NCI-H510A treated with DMSO at 0.1 percent for 48 hours (cell line): Measurements from ENCODE around the gene ARID1B.
"Not testable (repeated sequence)": the region's sequence is repeated elsewhere in the genome, so short reads cannot be mapped to it uniquely, and the experiment has no call there.

ENCODE experiments used
- DNase-seq: peaks from one replicate; lab custom pipeline; 2025; lab: John Stamatoyannopoulos, UW

ARID1B gene

DNA sequence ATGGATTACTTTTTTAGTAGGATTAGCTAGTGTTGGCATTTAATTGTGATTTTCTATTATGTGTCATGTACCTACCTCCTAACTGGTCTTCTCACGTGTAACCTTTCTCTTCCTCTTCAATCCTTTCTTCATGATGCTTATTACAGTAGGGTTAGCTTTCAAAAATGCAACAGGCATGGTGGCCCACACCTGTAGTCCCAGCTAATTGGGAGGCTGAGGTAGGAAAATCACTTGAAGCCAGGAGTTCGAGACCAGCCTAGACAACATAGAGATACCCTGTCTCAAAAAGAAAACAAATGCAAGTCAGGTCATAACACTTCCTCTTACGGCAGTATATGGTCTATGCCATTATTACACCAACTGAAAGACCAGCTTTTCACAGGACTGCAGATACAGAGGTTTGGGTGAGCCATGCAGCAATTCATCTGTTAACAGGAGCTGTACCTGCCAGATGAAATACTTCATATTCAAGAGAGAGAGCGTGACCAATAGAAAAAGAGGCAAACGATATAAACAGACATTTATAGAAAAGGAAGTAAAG, 351.1 kb downstream of the ARID1B start:
- no peak for DNase-seq

GRCh38 chr6:157131250-157131649, 354.1 kb downstream of the ARID1B start:
- DNase-seq = no peak

- no peak for DNase-seq
Observed at GRCh38 chr6:157133856-157134255, 356.7 kb downstream of the ARID1B start.

DNA sequence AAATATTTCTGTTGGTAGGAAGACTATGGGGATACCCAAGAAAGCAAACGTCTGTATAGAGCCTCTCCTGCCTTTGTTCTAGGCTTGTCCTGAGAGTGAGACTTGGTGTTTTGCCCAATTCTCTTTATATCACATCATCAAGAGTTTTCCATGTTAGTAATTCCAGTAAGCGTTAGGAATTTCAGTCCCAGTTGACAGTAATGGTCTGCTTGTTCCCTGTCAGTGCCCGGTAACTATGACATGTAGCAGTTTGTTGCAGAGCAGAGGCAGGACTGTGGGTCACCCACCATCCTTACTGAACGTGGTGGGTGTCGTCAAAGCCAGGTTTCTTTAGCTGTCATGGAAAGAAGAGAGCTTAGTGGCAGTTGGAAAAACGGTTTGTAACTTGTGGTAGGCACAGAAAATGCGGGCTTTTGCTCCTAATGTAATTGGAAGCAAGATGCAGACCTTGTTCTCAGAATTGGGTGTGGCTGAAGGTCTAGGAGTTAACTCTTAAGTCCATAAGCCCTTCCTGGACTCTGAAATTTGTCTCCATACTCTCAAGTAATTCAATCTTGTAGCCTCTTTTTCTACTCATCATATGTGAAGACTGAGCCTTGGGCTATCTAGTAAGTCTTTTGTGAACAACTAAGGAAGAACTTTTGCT, 357.3 kb downstream of the ARID1B start:
- no peak for DNase-seq

DNA sequence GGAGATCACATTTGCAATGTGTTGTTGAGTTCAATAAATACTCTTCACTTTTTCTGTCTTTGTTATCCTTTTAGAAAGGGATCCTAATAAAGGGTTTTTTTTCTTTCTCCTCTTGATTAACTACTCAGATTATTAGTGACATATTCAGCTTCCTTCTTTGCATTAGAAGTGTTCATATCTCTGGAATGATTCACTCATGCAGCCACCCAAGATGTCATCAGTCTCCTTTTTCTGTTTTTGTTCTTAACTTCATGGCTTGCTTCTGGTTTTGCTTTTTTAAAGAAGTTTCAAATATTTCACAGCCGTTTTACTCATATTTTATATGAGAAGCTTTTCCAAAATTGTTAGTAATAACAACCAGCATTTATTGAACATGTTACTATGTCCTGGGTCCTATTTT, 358.5 kb downstream of the ARID1B start:
- DNase-seq = no peak

DNA sequence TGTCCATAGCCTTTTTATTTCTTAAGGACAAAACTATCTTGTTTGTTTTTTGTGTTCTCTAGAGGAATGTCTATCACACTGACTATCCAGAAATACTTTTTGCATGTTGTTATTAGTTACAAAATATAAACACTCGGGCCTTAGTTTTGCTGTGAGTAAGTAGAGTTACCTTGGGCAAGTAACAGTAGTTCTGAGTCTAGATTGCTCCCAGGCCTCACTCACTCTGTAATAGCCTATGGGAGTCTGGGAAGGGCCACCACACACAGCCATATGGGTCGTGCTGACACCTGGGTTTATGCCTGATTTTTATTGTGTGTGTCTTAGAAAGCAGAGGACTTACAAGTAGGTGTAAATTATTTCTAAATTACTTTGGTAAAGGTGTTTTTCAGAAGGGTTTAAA, 360.3 kb downstream of the ARID1B start:
- DNase-seq = no peak

GRCh38 chr6:157139054-157139708, 362.0 kb downstream of the ARID1B start:
- no peak for DNase-seq

DNA sequence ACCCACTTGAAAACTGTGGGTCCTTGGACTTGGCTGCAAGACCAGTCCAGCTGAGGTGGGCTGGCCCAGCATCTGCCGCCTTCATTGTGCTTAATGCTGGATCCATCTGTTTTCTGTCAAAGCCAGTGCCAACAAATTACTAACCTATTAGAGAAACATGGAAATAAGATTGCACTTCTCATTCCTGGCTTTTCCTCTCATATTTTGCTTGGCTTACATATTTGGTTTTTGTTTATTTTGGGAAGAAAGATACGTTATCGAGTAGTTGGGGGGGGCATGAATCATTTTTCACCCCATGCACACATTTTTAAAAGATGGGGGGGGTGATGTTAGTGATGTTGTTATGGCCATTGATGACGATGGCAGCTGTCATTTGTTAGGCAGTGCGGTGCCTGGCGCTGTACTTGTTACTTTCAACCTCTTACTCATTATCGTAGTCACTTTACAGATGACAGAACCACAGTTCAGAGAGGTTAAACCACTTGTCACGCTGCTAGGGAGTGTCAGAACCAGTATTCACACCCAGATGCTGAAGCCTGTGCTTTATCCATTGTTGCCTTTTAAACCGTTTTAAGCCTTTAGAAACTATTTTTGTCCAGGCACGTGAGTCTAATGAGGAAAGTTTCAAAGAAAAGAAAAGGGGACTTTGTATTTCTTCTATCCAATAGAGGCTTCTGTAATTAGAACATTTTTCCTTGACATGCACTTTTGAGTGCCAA, 366.2 kb downstream of the ARID1B start:
- no peak for DNase-seq

GRCh38 chr6:157143890-157144798, 367.0 kb downstream of the ARID1B start:
- no peak for DNase-seq

DNA sequence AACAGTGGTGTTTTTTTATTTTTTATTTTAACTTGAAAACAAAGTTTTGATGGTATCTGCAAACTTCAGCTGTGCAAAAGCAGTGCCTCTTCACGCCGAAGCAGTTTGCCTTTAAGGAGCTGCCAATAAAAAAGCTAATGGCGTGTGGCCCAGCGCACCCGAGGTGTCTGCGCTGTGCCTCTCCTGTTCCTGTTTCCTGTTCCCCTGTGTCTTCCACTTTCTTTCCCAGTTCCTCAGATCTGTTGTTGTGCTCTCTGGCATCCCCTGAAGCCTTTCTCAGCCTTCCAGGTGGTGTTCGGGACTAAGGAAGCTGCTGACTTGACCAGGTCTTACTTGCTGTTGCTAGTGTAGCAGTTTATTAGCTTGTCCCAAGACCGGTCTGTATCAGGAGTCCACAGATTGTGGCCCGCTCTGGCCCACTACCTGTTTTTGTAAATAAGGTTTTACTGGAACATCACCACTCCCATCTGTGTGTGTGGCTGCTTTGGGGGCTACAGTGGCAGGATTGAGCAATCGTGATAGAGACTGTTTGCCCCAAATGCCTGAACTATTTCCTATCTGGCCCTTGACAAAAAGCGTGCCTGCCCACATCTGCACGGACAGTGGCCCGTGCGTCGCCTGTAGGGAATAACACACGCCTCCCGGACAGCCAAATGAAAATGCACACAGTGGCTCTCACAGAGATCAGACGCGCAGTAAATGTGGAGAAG, 367.8 kb downstream of the ARID1B start:
- DNase-seq = no peak

DNA sequence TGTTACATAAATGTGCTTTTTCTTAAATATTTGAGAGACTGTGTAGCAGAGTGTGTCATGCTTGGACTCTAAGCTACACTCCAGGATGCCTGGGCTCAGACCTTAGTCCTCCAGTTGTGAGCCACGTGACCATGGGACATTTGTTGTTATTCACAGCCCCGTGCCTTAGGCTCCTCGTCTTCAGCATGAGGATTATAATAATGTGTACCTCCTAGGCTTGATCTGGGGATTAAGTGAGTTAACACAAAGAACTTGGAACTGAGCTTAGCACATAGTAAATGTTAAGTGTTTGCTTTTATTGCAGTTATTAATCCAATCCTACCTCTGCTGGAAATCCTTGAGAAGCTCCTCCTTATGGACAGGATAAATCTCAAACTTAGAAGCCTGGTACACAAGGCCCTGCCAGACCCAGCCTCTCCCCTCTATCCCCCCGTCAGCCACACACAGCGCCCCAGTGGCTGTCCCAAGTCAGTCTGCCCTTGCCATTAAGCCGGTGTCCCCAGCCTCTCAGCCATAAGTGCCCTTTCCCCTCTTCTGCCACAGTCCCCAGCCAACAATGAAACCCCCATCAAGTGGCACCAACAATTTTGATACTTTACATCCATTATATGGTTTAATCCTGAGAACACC, 368.6 kb downstream of the ARID1B start:
- no peak for DNase-seq

- not testable (repeated sequence) for DNase-seq
Observed at GRCh38 chr6:157147054-157148026, 370.2 kb downstream of the ARID1B start.

DNA sequence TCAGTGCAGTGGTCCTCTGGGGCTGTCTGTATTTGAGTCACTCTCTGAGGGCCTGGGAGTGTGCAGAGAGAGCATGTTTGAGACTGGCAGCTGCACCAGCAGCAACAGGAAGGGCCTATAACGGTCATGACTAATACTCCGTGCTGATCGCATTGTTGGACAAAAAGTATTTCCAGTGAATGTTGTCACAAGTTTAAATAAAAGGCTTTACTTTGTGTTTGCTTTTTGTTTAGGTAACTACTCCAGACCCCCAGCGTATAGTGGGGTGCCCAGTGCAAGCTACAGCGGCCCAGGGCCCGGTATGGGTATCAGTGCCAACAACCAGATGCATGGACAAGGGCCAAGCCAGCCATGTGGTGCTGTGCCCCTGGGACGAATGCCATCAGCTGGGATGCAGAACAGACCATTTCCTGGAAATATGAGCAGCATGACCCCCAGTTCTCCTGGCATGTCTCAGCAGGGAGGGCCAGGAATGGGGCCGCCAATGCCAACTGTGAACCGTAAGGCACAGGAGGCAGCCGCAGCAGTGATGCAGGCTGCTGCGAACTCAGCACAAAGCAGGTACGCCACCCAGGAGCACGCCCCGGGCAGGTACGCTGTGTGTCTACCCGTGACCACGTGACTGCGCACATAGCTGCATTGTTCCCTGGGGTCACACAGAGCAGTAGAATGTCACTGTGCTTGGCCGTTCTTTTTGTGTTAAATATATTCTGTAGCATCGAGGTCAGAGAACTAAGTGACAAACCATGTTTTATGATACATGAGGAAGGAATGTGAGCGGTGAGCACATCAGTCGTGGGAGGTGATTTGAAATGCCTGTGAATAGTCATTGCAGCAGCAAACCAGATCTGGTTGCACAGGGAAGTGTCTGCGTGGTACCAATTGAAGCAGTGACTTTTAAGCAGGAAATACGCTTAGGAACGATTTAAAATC, 371.5 kb downstream of the ARID1B start:
- no peak for DNase-seq

DNA sequence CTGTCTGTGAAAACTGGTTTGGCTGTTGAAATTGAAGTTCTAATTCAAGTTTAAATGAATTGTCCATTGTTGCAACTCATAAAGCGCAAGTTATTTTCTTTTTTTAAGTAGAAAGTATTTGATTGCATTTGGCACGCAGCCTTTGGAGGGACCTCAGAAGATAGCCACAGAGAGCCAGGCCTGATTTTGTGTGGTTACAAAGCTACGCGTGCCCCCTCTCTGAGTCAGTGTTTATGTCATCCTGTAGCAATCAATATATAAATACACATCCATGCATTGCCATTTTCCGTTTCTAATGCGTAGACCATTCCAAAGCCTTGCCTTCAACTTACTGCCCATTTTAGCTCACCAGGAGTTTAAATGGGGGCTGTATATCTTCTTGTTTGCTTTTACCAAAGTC, 372.9 kb downstream of the ARID1B start:
- no peak for DNase-seq

- DNase-seq = no peak
Observed at GRCh38 chr6:157151029-157151428, 373.9 kb downstream of the ARID1B start.

DNA sequence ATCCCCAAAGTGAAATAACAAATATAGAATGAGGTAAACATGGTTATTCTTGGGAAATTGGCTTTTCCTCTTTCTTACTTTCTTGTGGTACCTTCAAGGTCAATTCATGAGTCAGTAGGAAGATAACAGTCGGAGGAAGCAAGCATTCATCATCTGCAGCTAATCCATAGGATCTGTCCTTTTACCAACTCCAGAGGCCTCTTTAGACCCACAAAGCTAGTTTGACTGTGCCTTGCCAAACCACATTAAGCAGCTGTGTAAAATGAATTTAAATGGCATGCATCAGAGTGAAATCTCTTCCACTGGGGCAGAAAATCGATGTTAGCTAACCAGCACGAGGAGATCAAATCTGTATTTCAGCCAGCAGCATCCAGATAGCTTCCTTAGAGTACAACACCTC, 374.8 kb downstream of the ARID1B start:
- DNase-seq = no peak

DNA sequence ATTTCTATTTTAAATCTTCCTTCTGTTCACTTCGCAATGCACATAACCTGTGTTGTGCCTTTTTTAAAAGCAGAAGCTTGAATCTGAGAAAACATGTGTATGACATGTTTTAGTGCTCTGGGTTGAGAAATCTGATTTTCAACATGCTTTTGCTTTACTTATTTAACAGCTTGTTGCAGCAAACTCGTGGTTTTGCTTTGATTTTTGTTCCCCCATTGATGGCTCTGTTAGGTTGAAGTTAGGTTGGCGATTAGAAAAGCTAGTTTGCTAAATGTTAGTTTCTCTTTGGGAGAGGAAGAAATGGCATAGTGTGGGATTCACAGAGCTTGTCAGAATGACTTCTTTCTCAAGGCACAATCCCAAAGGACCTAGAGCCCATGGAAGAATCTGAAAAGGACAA, 375.4 kb downstream of the ARID1B start:
- DNase-seq = no peak

GRCh38 chr6:157155804-157156203, 378.6 kb downstream of the ARID1B start:
- DNase-seq = no peak

GRCh38 chr6:157157258-157157657, 380.1 kb downstream of the ARID1B start:
- DNase-seq = peak; percentile 71
